GM12865 (cell line): ENCODE measurements around the gene PLSCR5.
A peak's percentile ranks its signal among the peaks of the same experiment; 100 is the strongest.

Experiments
- DNase-seq: peaks from one replicate; pipeline ENCODE4 v3.0.0; 2010; ENCODE audit warnings: low read depth
- H3K4me3 ChIP-seq: 2 replicates; pipeline ENCODE4 v1.5.1; 2011; ENCODE audit warnings: mild to moderate bottlenecking, low read depth, low read length, control low read depth
- CTCF ChIP-seq: IDR thresholded peaks from 2 replicates; pipeline ENCODE4 v1.5.1; 2011; ENCODE audit warnings: low read length, control low read depth, low read depth, inconsistent platforms; ENCODE audit not compliant: insufficient read depth; ENCODE audit errors: missing control alignments

The PLSCR5 gene

GRCh38 chr3:146547235-146547835 is 57.8 kb downstream of the PLSCR5 start:
- no peak for TF ChIP-seq CTCF
- H3K4me3 ChIP-seq, result no peak overlapping the region
- no peak for DNase-seq

- no peak overlapping the region for H3K4me3 ChIP-seq
- no peak for DNase-seq
- TF ChIP-seq CTCF, result no peak
Observed at GRCh38 chr3:146546366-146546965, 58.7 kb downstream of the PLSCR5 start.

DNA sequence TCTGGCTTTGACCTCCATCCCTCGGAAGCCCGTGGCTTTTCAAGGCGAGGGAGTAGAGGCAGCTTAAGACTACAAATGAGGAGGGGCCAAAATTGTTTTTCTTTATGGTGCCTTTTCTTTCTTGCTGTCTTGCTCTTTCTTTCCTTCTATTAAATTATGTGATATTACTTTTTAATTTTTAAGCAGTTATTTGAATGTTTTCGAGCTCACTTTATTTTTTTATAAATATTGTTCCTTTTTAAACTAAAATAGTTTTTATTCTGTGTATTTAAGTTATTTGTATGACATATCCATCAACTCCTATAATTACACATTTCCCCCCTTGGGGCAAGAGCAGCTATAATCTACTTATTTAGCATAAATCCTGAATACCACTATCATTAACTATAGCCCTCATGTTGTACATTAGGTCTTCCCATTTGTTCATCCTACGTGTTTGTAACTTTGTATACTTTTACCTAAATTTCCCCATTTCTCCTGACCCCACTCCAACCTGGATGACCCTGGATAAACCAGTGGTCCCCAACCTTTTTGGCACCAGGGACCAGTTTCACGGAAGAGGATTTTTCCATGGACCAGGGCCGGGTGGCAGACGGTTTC is 60.1 kb downstream of the PLSCR5 start:
- DNase-seq, result no peak
- H3K4me3 ChIP-seq, result peak overlapping the region; percentile 69
- TF ChIP-seq CTCF, result no peak

GRCh38 chr3:146544002-146544928 is 60.9 kb downstream of the PLSCR5 start, which contains the start of gene PLSCR1:
Gene PLSCR1, minus strand, starts transcription at chr3:146544607. Its CDS starts 8,055 bp downstream, at chr3:146536552.
- no peak for TF ChIP-seq CTCF
- DNase-seq, result peak; percentile 91
- peak within 1 kb of the TSS; percentile 69 for H3K4me3 ChIP-seq

DNA sequence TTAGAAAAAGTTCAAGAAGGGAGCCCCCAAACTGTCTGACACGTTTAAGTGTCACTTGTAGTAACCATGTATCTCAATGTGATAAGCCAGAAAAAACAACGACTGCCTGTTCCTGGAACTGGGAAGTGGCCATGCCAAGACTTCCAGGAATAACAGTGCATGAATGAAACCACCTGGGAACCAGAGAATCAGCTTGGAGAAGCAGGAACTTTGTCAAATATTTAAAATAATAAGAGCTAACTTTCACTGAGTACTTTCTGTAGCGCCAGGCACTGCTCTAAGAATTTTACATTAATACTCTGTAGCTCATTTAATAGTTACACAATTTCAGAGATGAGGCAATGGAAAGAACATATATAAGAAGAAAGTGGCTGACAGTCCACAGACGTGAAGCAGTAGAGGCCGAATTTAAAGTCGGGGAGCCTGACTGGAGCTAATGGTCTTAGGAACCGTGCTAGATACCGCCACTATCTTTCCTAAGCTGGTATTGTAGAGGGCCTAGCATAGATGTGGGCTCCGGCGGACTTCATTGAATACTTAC is 61.6 kb downstream of the PLSCR5 start:
- peak overlapping the region; percentile 69 for H3K4me3 ChIP-seq
- no peak for TF ChIP-seq CTCF
- peak; percentile 21 for DNase-seq

DNA sequence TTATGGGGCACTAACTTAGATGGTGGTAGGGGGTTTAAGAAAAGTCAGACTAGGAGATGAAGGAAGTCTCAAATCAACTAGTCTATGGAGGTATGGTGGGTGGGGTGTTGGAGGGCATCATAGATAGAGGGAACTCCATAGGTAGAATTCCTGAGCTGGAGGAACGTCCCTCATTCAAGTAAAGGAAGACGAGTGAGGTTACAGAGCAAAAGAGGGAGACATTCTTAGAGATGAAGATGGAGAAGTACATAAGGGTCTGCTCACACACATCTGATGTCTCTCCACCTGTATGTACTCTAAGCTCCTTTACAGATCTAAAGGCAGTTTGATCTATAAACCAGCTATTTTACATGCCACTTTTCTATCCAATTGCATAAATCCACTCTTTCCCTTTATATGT is 62.2 kb downstream of the PLSCR5 start:
- no peak for TF ChIP-seq CTCF
- DNase-seq, result no peak
- H3K4me3 ChIP-seq, result peak overlapping the region; percentile 69
